ENCODE data around the gene RASGRP2.

RASGRP2 gene

DNA sequence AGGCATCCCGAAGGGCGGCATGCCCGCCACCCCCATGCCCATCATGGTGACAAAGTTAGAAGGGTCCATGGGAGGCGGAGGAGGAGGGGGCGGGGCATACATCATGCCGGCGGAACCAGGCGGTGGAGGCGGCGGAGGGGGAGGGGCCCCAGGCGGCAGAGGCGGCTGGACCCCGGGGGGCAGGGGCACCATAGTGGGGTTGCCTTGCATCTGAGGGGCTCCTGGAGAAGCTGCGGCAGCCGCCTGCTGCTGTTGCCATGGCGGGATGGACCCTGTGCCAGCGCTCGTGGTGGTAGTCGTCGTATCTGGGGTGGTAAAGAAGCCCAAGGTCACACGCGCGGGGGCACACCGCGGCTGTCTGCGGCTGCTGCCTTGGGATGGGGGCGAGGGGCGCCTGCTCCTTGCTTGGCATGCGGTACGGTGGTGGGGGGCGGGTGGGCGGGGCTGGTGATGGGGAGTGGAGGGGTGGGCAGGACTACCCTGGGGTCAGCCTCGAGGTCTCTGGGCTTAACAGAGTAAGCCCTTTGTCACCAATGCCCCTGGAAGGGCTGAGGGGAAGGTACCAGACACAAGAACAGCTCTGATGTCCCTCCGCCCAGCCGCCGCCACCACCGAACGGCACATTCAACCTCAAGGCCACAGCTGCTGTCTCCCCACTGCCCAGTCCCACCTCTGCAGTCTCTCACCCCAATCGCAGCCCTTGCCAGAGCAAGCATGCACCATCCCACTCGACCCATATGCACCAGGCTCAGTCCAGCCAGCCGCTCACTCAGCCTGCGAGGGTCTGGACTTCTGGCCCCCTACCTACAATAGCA is 22.1 kb upstream of the RASGRP2 start:
- TF ChIP-seq, protein P1, sequence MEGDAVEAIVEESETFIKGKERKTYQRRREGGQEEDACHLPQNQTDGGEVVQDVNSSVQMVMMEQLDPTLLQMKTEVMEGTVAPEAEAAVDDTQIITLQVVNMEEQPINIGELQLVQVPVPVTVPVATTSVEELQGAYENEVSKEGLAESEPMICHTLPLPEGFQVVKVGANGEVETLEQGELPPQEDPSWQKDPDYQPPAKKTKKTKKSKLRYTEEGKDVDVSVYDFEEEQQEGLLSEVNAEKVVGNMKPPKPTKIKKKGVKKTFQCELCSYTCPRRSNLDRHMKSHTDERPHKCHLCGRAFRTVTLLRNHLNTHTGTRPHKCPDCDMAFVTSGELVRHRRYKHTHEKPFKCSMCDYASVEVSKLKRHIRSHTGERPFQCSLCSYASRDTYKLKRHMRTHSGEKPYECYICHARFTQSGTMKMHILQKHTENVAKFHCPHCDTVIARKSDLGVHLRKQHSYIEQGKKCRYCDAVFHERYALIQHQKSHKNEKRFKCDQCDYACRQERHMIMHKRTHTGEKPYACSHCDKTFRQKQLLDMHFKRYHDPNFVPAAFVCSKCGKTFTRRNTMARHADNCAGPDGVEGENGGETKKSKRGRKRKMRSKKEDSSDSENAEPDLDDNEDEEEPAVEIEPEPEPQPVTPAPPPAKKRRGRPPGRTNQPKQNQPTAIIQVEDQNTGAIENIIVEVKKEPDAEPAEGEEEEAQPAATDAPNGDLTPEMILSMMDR (IDR thresholded peaks at IDR 0.05) = no peak
- H3K27ac ChIP-seq = peak overlapping the region; percentile 13
- peaks cover 20 to 21% of the 10 kb centered on the region in 2 experiments for H3K4me1 ChIP-seq (ENCODE audit: control insufficient read depth in 1 of 2, insufficient read depth in 1 of 2, low read depth in 1 of 2, low read length in 1 of 2)

DNA sequence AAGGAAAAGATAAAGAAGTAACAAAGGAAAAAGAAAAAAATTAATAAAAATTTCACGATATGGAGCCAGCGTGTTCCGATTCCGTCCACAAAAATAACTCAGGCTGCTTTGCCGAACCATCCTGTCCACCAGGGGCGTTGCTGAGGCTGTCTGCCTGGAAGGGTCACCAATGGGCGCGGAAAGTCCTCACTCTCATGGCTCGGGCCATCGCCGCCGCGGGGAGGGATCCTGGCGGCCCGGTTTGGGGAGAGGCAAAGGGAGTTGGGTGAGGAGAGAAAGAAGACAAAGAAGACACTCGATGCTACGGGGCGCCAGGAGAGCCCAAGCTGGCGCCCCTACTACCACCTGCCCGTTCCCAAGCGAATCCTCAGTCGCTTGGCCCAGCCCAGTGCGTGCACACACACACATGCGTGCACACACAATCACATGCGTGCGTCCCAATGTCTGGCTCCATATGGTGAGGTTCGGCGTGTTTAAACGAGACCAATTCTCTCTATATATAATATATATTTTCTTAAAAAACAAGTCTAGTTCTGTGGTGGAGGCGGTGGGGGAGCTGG is 21.4 kb upstream of the RASGRP2 start:
- Histone ChIP-seq H3K27ac (no peak overlapping the region), H3K9me3 (peaks cover 6% of the 10 kb centered on the region), H3K4me1 (ENCODE audit: control insufficient read depth in 1 of 2, insufficient read depth in 1 of 2, low read depth in 1 of 2, low read length in 1 of 2) (peaks cover 15 to 17% of the 10 kb centered on the region in 2 experiments), H3K4me3 (ENCODE audit: low read depth in 1 of 2, low read length in 1 of 2) (no peak overlapping the region), H3K36me3 (peaks cover 98% of the 10 kb centered on the region), H3K27me3 (no peaks in the 10 kb centered on the region)
- TF ChIP-seq, protein P1 (IDR thresholded peaks at IDR 0.05) = no peak

More for the DNA sequence above, 22.1 kb upstream of the RASGRP2 start:
- Histone ChIP-seq H3K9me3 (peaks cover 6% of the 10 kb centered on the region), H3K4me3 (ENCODE audit: low read depth in 1 of 2, low read length in 1 of 2) (no peak overlapping the region), H3K36me3 (peaks cover 99% of the 10 kb centered on the region), H3K27me3 (no peaks in the 10 kb centered on the region)

DNA sequence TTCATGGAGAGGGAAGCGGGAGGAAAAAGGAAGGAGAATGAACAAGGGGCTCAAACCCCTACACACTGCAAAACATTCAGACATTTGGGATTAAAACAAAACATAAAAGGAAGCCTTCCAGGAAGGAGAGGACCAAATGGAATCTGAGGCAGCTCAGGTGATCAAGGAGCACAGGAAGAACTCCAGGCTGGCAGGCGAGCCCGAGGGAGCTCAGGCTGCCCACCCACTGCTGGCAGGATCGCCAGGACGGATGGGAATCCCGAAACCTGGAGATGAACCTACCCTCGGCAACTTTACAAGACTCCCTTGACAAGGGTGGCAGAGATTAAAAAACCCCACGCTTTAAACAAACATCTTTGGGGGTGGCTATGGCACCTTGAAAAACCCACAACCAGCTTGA is 20.8 kb upstream of the RASGRP2 start:
- Histone ChIP-seq H3K4me1 (ENCODE audit: control insufficient read depth in 1 of 2, insufficient read depth in 1 of 2, low read depth in 1 of 2, low read length in 1 of 2) (peaks cover 15 to 17% of the 10 kb centered on the region in 2 experiments), H3K36me3 (peaks cover 98% of the 10 kb centered on the region), H3K27ac (peak overlapping the region; percentile 66)

GRCh38 chr11:64764040-64764611 is 20.2 kb upstream of the RASGRP2 start:
- peaks cover 97% of the 10 kb centered on the region for H3K36me3 ChIP-seq
- peak overlapping the region; percentile 66 for H3K27ac ChIP-seq
- peaks cover 6% of the 10 kb centered on the region for H3K9me3 ChIP-seq
- H3K4me1 ChIP-seq (ENCODE audit: control insufficient read depth in 1 of 2, insufficient read depth in 1 of 2, low read depth in 1 of 2, low read length in 1 of 2) = peaks cover 13 to 17% of the 10 kb centered on the region in 2 experiments
- H3K27me3 ChIP-seq = no peaks in the 10 kb centered on the region
- H3K4me3 ChIP-seq (ENCODE audit: low read depth in 1 of 2, low read length in 1 of 2) = no peak overlapping the region
- TF ChIP-seq, protein P1 (IDR thresholded peaks at IDR 0.05) = no peak

More for the DNA sequence above, 20.8 kb upstream of the RASGRP2 start:
- Histone ChIP-seq H3K9me3 (peaks cover 6% of the 10 kb centered on the region), H3K4me3 (ENCODE audit: low read depth in 1 of 2, low read length in 1 of 2) (no peak overlapping the region), H3K27me3 (no peaks in the 10 kb centered on the region)
- TF ChIP-seq, protein P1 (IDR thresholded peaks at IDR 0.05) = no peak

- Histone ChIP-seq H3K4me3 (ENCODE audit: low read depth in 1 of 2, low read length in 1 of 2) (no peak overlapping the region), H3K9me3 (peaks cover 6% of the 10 kb centered on the region), H3K27ac (peak overlapping the region; percentile 66), H3K36me3 (peaks cover 92% of the 10 kb centered on the region), H3K4me1 (ENCODE audit: control insufficient read depth in 1 of 2, insufficient read depth in 1 of 2, low read depth in 1 of 2, low read length in 1 of 2) (peaks cover 13% of the 10 kb centered on the region in 2 experiments), H3K27me3 (no peaks in the 10 kb centered on the region)
- TF ChIP-seq, protein P1 (IDR thresholded peaks at IDR 0.05) = no peak
Measured at GRCh38 chr11:64763526-64764039, 19.6 kb upstream of the RASGRP2 start.
